CD4-positive, CD25-positive, alpha-beta regulatory T cell (primary cell): ENCODE results near the gene SHB. TPM values are rescaled to one million over a fixed set of nuclear protein-coding genes. Genes with fewer than 3 reads are reported as not detected.

Experiments used
- ATAC-seq, 2 donors: fragments of 150-1000 bp; cut with Tn5 transposase; one replicate each; pipeline ENCODE4 v1.10.0; 2021; ENCODE audit warnings: low read depth in 2 of 2, moderate number of reproducible peaks in 2 of 2, moderate library complexity in 1 of 2
- DNase-seq, 3 donors: peaks; one replicate each; pipeline versions ENCODE4 v3.0.0 to v3.0.0-alpha.2; 2012 to 2022; ENCODE audit warnings: mixed read lengths in 1 of 3
- H3K27ac ChIP-seq: one replicate; pipeline ENCODE4 v1.7.0; 2013; ENCODE audit warnings: mild to moderate bottlenecking, low read length; ENCODE audit not compliant: insufficient read depth, poor library complexity, severe bottlenecking
- H3K27me3 ChIP-seq: one replicate; pipeline ENCODE4 v1.7.0; 2013; ENCODE audit warnings: low read length; ENCODE audit not compliant: control insufficient read depth, insufficient read depth
- H3K36me3 ChIP-seq: one replicate; pipeline ENCODE4 v1.7.0; 2013; ENCODE audit warnings: mild to moderate bottlenecking, low read length, moderate library complexity; ENCODE audit not compliant: control insufficient read depth, insufficient read depth
- H3K4me1 ChIP-seq: 2 replicates; pipeline ENCODE4 v1.7.0; 2013; ENCODE audit warnings: mild to moderate bottlenecking, low read length; ENCODE audit not compliant: insufficient read depth, control insufficient read depth, poor library complexity, severe bottlenecking
- H3K4me3 ChIP-seq: one replicate; pipeline ENCODE4 v1.7.0; 2013; ENCODE audit warnings: low read depth, mild to moderate bottlenecking, low read length, moderate library complexity
- H3K9me3 ChIP-seq, 2 experiments: 1 replicate in 1 of 2; 2 replicates in 1 of 2; pipeline ENCODE4 v1.7.0; 2013; ENCODE audit warnings: low read length in 2 of 2, mild to moderate bottlenecking in 1 of 2, moderate library complexity in 1 of 2; ENCODE audit not compliant: control insufficient read depth in 2 of 2
- H3K27ac Mint-ChIP-seq, 3 donors: one replicate each; pipeline ENCODE4 v1.8.0; 2020 to 2022; ENCODE audit warnings: mild to moderate bottlenecking in 3 of 3, mixed read lengths in 3 of 3, moderate library complexity in 2 of 3
- H3K27me3 Mint-ChIP-seq: one replicate; pipeline ENCODE4 v1.8.0; 2022; ENCODE audit warnings: mild to moderate bottlenecking, mixed read lengths
- H3K36me3 Mint-ChIP-seq: one replicate; pipeline ENCODE4 v1.8.0; 2020; ENCODE audit warnings: mixed read lengths
- H3K4me1 Mint-ChIP-seq, 4 donors: one replicate each; pipeline ENCODE4 v1.8.0; 2020 to 2022; ENCODE audit warnings: mixed read lengths in 4 of 4, mild to moderate bottlenecking in 1 of 4
- H3K4me3 Mint-ChIP-seq, 4 donors: one replicate each; pipeline ENCODE4 v1.8.0; 2020 to 2022; ENCODE audit warnings: mild to moderate bottlenecking in 4 of 4, mixed read lengths in 4 of 4, moderate library complexity in 3 of 4
- H3K9me3 Mint-ChIP-seq, 7 donors: one replicate each; pipeline ENCODE4 v1.8.0; 2020 to 2022; ENCODE audit warnings: mixed read lengths in 7 of 7, mild to moderate bottlenecking in 3 of 7, moderate library complexity in 2 of 7
- polyA plus RNA-seq, 4 donors: library from polyadenylated mRNA; unstranded; fragments of 300-500 nt; fragmentation: Illumina TruSeq; gene quantifications; one replicate each; pipeline ENCODE4 v1.2.3, GENCODE V29; 2021
- total RNA-seq: library from RNA; stranded (reverse); gene quantifications from one replicate; pipeline ENCODE4 v1.2.3, GENCODE V29; 2022

The SHB gene
- total and polyA plus RNA-seq, 5 donors from 2014 or later = 0.27 to 0.69 TPM; not detected in 3

DNA sequence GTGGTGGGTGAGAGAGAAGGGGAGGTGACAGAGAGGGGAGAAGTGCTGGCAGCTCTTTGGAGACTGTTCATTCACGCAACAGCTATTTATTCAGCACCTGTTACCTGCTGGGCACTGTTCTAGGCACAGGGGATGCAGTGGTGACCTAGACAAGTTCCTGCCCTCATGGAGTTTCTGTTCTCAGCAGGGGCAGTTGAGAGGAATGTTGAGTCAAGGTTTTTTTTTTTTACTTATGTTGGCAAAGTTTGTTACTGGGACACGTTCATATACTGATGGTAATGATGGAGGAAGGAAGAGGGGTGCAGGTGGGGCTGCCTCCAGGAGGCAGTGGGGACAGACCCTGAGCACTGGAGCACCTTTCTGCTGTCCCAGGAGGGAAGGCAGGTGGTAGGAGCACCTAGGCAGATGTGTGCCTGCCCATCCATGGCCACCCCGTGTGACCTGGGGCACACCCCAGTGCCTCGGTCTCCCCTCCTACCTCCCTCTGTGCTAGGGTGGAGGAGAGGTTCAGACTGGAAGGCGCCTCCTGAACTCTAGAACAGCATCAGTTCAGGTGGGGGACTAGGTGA lies 115.7 kb downstream of the SHB start:
- no peaks in the 10 kb centered on the region for H3K27me3 Mint-ChIP-seq
- H3K4me3 Mint-ChIP-seq = no peak overlapping the region
- Histone ChIP-seq H3K4me1 (peaks cover 4% of the 10 kb centered on the region), H3K27me3 (no peaks in the 10 kb centered on the region), H3K4me3 (no peak overlapping the region), H3K36me3 (no peaks in the 10 kb centered on the region), H3K9me3 (no peaks in the 10 kb centered on the region), H3K27ac (no peak overlapping the region)
- no peak overlapping the region for H3K27ac Mint-ChIP-seq
- DNase-seq = no peak
- H3K36me3 Mint-ChIP-seq = peaks cover 4% of the 10 kb centered on the region
- H3K9me3 Mint-ChIP-seq = no peaks in the 10 kb centered on the region
- ATAC-seq = peak in 1 of 2 donors; percentile 17
- peaks cover 0 to 5% (median 5%) of the 10 kb centered on the region in 4 donors for H3K4me1 Mint-ChIP-seq

DNA sequence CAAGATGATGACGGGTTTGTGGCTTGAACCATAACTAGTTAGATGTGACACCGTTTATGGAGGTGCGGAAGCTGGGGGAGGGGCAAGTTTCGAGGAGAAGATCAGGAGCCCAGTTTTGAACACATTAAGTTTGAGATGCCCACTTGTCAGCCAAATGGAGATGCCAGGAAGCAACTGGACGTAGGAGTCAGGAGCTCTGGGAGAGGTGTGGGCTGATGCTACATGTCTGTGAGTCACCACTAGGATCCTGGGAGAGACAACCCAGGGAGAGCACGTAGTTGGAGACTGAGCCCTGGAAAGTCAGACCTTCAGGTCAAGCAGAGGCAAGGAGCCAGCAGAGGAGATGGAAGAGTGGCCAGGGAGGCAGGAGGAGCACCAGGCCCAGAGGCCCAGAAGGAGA lies 116.3 kb downstream of the SHB start:
- Histone ChIP-seq H3K36me3 (no peaks in the 10 kb centered on the region), H3K9me3 (no peaks in the 10 kb centered on the region), H3K27ac (no peak overlapping the region), H3K4me3 (no peak overlapping the region), H3K4me1 (peaks cover 4% of the 10 kb centered on the region), H3K27me3 (no peaks in the 10 kb centered on the region)
- Mint-ChIP-seq H3K4me3 (no peak overlapping the region), H3K36me3 (peaks cover 4% of the 10 kb centered on the region), H3K4me1 (peaks cover 0 to 5% (median 5%) of the 10 kb centered on the region in 4 donors), H3K9me3 (no peaks in the 10 kb centered on the region), H3K27ac (no peak overlapping the region), H3K27me3 (no peaks in the 10 kb centered on the region)
- ATAC-seq (no peak), DNase-seq (no peak)

DNA sequence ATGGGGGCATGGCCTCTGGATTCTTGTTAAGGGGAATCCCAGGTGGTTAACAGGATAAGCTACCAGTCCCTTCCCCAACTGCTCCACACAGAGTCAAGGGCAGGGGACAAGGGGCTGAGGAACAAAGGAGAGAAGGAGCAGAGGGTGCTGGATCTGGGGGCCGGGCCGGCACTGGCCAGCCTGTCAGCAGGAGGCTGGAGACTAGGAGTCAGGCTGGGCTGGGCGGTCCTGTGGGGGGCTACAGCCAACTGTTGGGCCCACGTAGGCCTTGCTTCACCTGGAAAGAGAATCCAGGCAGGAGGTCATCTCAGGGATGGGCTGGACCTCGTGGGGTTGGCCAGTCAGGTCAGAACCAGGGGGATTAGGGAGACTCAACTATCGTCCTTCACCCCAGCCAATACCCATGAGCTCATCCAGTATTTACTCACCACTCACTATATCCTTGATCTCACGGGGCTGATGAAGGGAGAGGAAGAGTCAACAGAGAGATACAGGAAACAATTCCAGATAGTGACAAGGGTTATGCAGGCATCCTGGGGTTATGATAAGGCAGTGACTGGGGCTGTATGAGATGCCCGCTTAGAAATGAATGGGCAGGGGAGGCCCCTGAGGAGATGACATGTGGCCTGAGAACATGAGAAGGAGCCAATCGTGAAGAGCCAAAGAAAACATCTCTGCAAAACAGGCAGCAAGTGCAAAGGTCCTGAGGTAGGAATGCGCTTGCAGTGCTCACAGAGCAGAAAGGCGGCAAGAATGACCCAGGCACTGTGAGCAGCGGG lies 117.2 kb downstream of the SHB start:
- Histone ChIP-seq H3K9me3 (no peaks in the 10 kb centered on the region), H3K4me1 (peaks cover 4% of the 10 kb centered on the region), H3K27me3 (no peaks in the 10 kb centered on the region), H3K36me3 (no peaks in the 10 kb centered on the region), H3K4me3 (no peak overlapping the region), H3K27ac (no peak overlapping the region)
- ATAC-seq (no peak), DNase-seq (no peak)
- Mint-ChIP-seq H3K9me3 (no peaks in the 10 kb centered on the region), H3K27ac (no peak overlapping the region), H3K27me3 (peaks cover 5% of the 10 kb centered on the region), H3K4me1 (peaks cover 0 to 5% (median 5%) of the 10 kb centered on the region in 4 donors), H3K4me3 (no peak overlapping the region), H3K36me3 (peaks cover 4% of the 10 kb centered on the region)

DNA sequence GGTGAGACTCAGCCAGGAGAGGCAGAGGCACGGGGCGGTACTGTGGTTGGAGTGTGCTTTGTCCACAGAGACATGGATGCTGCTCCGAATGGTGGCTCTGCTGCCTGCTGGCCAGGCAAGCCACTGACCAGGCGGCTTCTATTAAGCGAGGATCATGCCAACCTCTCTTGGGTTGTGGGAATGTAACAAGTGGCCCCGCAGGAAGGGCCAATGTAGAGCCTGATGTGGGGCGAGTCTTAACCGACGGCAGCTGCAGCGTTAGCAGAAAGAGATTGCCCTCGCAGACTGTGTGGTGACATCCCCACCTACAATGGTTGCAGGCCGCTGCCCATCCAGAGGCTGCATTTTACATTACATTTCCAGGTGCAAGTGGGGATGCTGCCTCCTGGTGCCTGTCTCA lies 118.5 kb downstream of the SHB start:
- H3K4me1 ChIP-seq = peaks cover 4% of the 10 kb centered on the region
- no peak for DNase-seq
- no peak overlapping the region for H3K4me3 ChIP-seq
- peaks cover 0 to 5% (median 5%) of the 10 kb centered on the region in 4 donors for H3K4me1 Mint-ChIP-seq
- H3K9me3 ChIP-seq = no peaks in the 10 kb centered on the region
- H3K36me3 ChIP-seq = no peaks in the 10 kb centered on the region
- ATAC-seq = no peak
- H3K4me3 Mint-ChIP-seq = no peak overlapping the region
- peaks cover 5% of the 10 kb centered on the region for H3K27me3 Mint-ChIP-seq
- H3K27me3 ChIP-seq = no peaks in the 10 kb centered on the region
- H3K27ac ChIP-seq = no peak overlapping the region
- H3K27ac Mint-ChIP-seq = no peak overlapping the region
- H3K9me3 Mint-ChIP-seq = no peaks in the 10 kb centered on the region
- peaks cover 4% of the 10 kb centered on the region for H3K36me3 Mint-ChIP-seq

DNA sequence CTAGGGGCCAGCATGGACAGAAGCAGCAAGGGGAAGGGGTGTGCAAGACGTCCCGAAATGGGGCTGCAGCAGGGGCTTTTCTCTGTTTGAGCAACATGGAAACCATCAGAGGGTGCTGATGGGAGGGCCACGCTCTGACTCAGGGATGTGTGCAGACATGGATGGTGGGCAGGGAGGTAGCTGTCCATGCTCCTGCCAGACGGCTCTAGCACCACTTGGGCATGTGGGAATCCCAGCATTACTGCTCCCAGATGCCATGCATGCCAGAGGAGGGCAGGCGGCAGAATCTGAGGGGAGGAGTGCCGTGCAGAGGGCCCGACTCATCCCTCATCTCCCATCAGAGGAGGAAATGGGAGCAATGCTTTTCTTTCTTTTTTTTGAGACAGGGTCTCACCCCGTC lies 119.5 kb downstream of the SHB start:
- no peak overlapping the region for H3K27ac Mint-ChIP-seq

DNA sequence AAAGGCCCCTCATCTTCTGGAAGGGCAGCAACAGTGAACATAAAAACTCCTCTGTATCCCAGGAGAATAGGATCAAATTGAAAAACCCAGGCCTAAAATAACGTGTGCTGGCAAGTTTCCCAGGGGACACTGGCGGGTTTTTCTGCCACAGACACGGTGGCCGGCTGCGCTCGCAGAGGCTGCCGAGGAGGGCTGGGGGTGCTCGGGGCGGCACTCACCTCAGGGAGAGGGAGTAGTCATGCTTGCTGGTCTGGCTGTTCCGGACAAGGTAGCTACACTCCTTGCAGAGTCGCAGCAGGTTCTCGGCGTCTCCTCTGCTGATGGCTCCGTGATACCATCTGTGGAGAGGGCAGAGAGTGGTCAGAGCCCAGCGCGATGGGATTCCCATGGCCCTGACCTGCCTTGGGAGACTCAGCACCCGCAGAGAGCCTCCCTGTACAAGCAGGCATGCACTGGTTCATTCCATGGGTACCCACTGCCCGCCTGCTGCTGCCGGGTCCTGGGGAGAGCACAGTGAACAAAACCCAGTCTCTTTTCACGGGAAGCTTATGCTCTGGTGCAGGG lies 120.5 kb downstream of the SHB start:
- H3K4me1 Mint-ChIP-seq = peaks cover 0 to 4% (median 1%) of the 10 kb centered on the region in 4 donors
- Histone ChIP-seq H3K4me1 (peaks cover under 1% of the 10 kb centered on the region), H3K9me3 (no peaks in the 10 kb centered on the region), H3K27me3 (no peaks in the 10 kb centered on the region), H3K27ac (no peak overlapping the region), H3K4me3 (no peak overlapping the region), H3K36me3 (no peaks in the 10 kb centered on the region)
- DNase-seq (no peak), ATAC-seq (no peak)
- H3K4me3 Mint-ChIP-seq = no peak overlapping the region
- H3K27ac Mint-ChIP-seq = no peak overlapping the region
- H3K9me3 Mint-ChIP-seq = no peaks in the 10 kb centered on the region
- H3K36me3 Mint-ChIP-seq = peaks cover 4% of the 10 kb centered on the region
- H3K27me3 Mint-ChIP-seq = peaks cover 9% of the 10 kb centered on the region

More for the DNA sequence above, 119.5 kb downstream of the SHB start:
- Histone ChIP-seq H3K4me3 (no peak overlapping the region), H3K27ac (no peak overlapping the region), H3K4me1 (peaks cover 4% of the 10 kb centered on the region), H3K27me3 (no peaks in the 10 kb centered on the region), H3K9me3 (no peaks in the 10 kb centered on the region), H3K36me3 (no peaks in the 10 kb centered on the region)
- Mint-ChIP-seq H3K4me1 (peaks cover 0 to 5% (median 5%) of the 10 kb centered on the region in 4 donors), H3K36me3 (peaks cover 4% of the 10 kb centered on the region), H3K4me3 (no peak overlapping the region), H3K27me3 (peaks cover 5% of the 10 kb centered on the region), H3K9me3 (no peaks in the 10 kb centered on the region)
- ATAC-seq (no peak), DNase-seq (no peak)

DNA sequence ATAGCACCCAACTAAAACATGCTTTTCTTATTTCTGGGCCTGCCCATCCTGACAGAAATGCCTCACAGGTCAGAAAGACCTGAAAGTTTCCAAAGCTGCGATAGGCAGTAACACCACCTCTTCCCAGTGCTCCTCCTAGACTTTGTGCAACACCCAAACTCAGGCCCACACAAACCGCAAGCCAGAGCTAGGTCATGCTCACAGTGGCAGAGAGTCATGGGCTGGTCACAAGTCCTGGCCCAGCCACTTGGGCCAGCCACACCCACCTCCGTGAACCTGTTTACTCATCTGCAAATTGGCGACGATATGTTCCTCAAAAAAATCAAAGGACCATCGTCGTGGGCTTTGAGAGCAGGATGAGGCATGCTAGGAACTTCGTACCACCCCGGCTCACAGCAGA lies 121.0 kb downstream of the SHB start:
- Mint-ChIP-seq H3K27me3 (peaks cover 9% of the 10 kb centered on the region), H3K4me1 (no peaks in the 10 kb centered on the region), H3K9me3 (no peaks in the 10 kb centered on the region), H3K4me3 (no peak overlapping the region), H3K27ac (no peak overlapping the region), H3K36me3 (peaks cover 4% of the 10 kb centered on the region)
- DNase-seq (no peak), ATAC-seq (no peak)
- Histone ChIP-seq H3K36me3 (no peaks in the 10 kb centered on the region), H3K27me3 (no peaks in the 10 kb centered on the region), H3K4me3 (no peak overlapping the region), H3K9me3 (no peaks in the 10 kb centered on the region), H3K27ac (no peak overlapping the region), H3K4me1 (no peaks in the 10 kb centered on the region)
